Stimulated activated naive CD8-positive, alpha-beta T cell treated with anti-CD3 and anti-CD28 coated beads, Interleukin-15, Interleukin-2, amounts not matched to agents 100 U/mL and 50 U/mL, for 24 hours (primary cell): ENCODE results near the gene IL36B.

Experiments used
- ATAC-seq: fragments of 150-1000 bp; cut with Tn5 transposase; one replicate; pipeline ENCODE4 v1.10.0; 2021
- DNase-seq: peaks from one replicate; pipeline ENCODE4 v3.0.0; 2021

The IL36B gene

GRCh38 chr2:113011108-113011507, 41.6 kb downstream of the IL36B start:
- ATAC-seq (no peak), DNase-seq (no peak)

GRCh38 chr2:113010088-113010487, 42.6 kb downstream of the IL36B start:
- DNase-seq: no peak

GRCh38 chr2:113009622-113010021, 43.0 kb downstream of the IL36B start:
- no peak for ATAC-seq
- DNase-seq: no peak

More at GRCh38 chr2:113010088-113010487, 42.6 kb downstream of the IL36B start:
- no peak for ATAC-seq

- DNase-seq (no peak), ATAC-seq (no peak)
Measured at GRCh38 chr2:113007250-113007649, 45.4 kb downstream of the IL36B start.

- no peak for ATAC-seq
- DNase-seq: no peak
Measured at GRCh38 chr2:113005030-113005509, 47.6 kb downstream of the IL36B start, which contains the start of gene IL36A. IL36A (plus strand) TSS chr2:113005459; CDS start chr2:113005872, 413 bp downstream.

GRCh38 chr2:113002677-113003076, 50.0 kb downstream of the IL36B start:
- DNase-seq (no peak), ATAC-seq (no peak)

- no peak for DNase-seq
- ATAC-seq: no peak
Measured at GRCh38 chr2:113000436-113000835, 52.2 kb downstream of the IL36B start.

GRCh38 chr2:112997151-112997550, 55.5 kb downstream of the IL36B start:
- ATAC-seq (no peak), DNase-seq (no peak)

- ATAC-seq: peak; percentile 94
- DNase-seq: peak; percentile 60
Measured at GRCh38 chr2:112996635-112997034, 56.0 kb downstream of the IL36B start.

- no peak for DNase-seq
- ATAC-seq: peak; percentile 26
Measured at GRCh38 chr2:112995346-112995920, 57.2 kb downstream of the IL36B start.

- ATAC-seq (no peak), DNase-seq (no peak)
Measured at GRCh38 chr2:112994648-112995047, 58.0 kb downstream of the IL36B start.

- ATAC-seq: no peak
- DNase-seq: no peak
Measured at GRCh38 chr2:112993831-112994230, 58.8 kb downstream of the IL36B start.

- DNase-seq: no peak
Measured at GRCh38 chr2:112989611-112990010, 63.1 kb downstream of the IL36B start.

GRCh38 chr2:112985090-112985489, 67.6 kb downstream of the IL36B start:
- DNase-seq (peak; percentile 14), ATAC-seq (peak; percentile 86)

More at GRCh38 chr2:112989611-112990010, 63.1 kb downstream of the IL36B start:
- no peak for ATAC-seq

- DNase-seq (no peak), ATAC-seq (no peak)
Measured at GRCh38 chr2:112980537-112980936, 72.1 kb downstream of the IL36B start.

- DNase-seq (no peak), ATAC-seq (no peak)
Measured at GRCh38 chr2:112979731-112980130, 72.9 kb downstream of the IL36B start.

- ATAC-seq (no peak), DNase-seq (no peak)
Measured at GRCh38 chr2:112977559-112978056, 75.1 kb downstream of the IL36B start, which contains the start of gene IL36G. IL36G (plus strand) TSS chr2:112978006; CDS start chr2:112978639, 633 bp downstream.
